Esophagus (tissue), 2 donors: ENCODE measurements around the gene TM2D3. TPM values are rescaled to one million over a fixed set of nuclear protein-coding genes. Genes with fewer than 3 reads are reported as not detected.

ENCODE experiments used
- H3K27ac ChIP-seq, 2 donors: one replicate each; pipeline ENCODE4 v1.5.1; 2013; ENCODE audit warnings: low read depth in 2 of 2, mild to moderate bottlenecking in 2 of 2, inconsistent platforms in 1 of 2, low read length in 1 of 2, moderate library complexity in 1 of 2
- H3K27me3 ChIP-seq, 2 donors: one replicate each; pipeline ENCODE4 v1.6.1; 2013; ENCODE audit warnings: low read length in 2 of 2, control low read depth in 1 of 2, mild to moderate bottlenecking in 1 of 2; ENCODE audit not compliant: insufficient read depth in 2 of 2, control insufficient read depth in 1 of 2
- H3K36me3 ChIP-seq, 2 donors: one replicate each; pipeline ENCODE4 v1.6.1; 2013; ENCODE audit warnings: low read length in 1 of 2; ENCODE audit not compliant: control insufficient read depth in 2 of 2, insufficient read depth in 2 of 2
- H3K4me1 ChIP-seq, 2 donors: one replicate each; pipeline ENCODE4 v1.6.1; 2013; ENCODE audit warnings: low read length in 1 of 2; ENCODE audit not compliant: control insufficient read depth in 2 of 2, insufficient read depth in 2 of 2
- H3K4me3 ChIP-seq, 2 donors: one replicate each; pipeline ENCODE4 v1.5.1; 2013; ENCODE audit warnings: low read length in 2 of 2, mild to moderate bottlenecking in 2 of 2, low read depth in 1 of 2, moderate library complexity in 1 of 2
- H3K9me3 ChIP-seq, 2 donors: one replicate each; pipeline ENCODE4 v1.6.1; 2013; ENCODE audit warnings: mild to moderate bottlenecking in 2 of 2, low read depth in 1 of 2, low read length in 1 of 2, moderate library complexity in 1 of 2; ENCODE audit not compliant: control insufficient read depth in 2 of 2, insufficient read depth in 1 of 2
- WGBS, 2 donors: extraction: QIAGEN DNeasy Blood & Tissue Kit; methylation state at CpG; one replicate each; pipeline ENCODE4 v1.1.7; 2013; 5-methylcytosine and 5-hydroxymethylcytosine counted together
- polyA plus RNA-seq, 2 donors: library from polyadenylated mRNA; stranded (reverse); fragments of 200-250 nt; gene quantifications; one replicate each; pipeline ENCODE4 v1.2.3, GENCODE V29; 2013
- donor health status: healthy with polysubstance abuse.
- donor health status: Bipolar disorder and iron deficiency.

TM2D3 gene
- polyA plus RNA-seq, 2 donors: 19.0 to 21.2 TPM

DNA sequence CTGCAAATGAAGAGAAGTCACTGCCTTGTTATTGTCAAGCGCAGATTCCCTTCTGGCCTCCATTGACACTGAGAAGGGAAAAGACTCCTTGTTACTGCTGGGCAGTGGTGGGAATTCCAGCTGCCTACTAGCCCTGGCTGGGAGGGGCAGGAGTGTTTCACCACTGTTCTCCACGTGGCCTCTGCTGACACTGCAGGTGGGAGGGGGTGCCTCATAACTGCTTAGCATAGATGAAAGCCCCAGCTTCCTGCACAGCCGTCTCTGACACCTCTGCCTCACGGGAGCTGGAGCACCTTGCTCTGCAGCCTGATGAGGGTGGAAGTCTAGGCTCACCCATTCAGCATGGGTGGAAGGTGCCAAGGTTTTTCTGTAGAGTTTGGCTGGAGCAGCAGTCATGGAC lies 52.1 kb downstream of the TM2D3 start:
- no peaks in the 10 kb centered on the region for H3K27me3 ChIP-seq

DNA sequence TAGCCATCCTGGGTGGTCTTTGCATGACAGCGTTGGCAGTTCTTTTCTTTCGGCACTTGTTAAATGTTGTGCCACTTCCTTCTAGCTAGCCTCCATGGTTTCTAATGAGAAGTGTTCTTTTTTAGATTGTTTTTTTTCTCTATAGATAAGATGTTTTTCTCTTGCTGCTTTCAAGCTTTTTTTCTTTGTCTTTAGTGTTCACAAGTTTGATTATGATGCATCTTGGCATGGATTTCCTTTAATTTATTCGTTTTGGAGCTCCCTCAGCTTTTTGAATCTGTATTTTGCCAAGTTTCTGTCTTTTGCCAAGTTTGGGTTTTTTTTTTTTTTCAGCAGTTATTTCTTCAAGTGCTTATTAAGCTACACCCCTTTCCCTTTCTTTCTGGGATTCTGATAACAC lies 53.1 kb downstream of the TM2D3 start:
- Histone ChIP-seq H3K36me3 (no peaks in the 10 kb centered on the region), H3K27ac (no peak overlapping the region), H3K9me3 (no peaks in the 10 kb centered on the region), H3K4me1 (no peaks in the 10 kb centered on the region), H3K4me3 (no peak overlapping the region), H3K27me3 (no peaks in the 10 kb centered on the region)
- 60 to 73% methylated on average over 3 of the region's 3 CpGs for WGBS, 2 donors

More for the DNA sequence above, 52.1 kb downstream of the TM2D3 start:
- WGBS, 2 donors: 31 to 36% methylated on average over 4 of the region's 4 CpGs
- Histone ChIP-seq H3K4me3 (no peak overlapping the region), H3K27ac (no peak overlapping the region), H3K4me1 (no peaks in the 10 kb centered on the region), H3K36me3 (no peaks in the 10 kb centered on the region), H3K9me3 (peaks cover 0 to 5% of the 10 kb centered on the region in 2 donors)

DNA sequence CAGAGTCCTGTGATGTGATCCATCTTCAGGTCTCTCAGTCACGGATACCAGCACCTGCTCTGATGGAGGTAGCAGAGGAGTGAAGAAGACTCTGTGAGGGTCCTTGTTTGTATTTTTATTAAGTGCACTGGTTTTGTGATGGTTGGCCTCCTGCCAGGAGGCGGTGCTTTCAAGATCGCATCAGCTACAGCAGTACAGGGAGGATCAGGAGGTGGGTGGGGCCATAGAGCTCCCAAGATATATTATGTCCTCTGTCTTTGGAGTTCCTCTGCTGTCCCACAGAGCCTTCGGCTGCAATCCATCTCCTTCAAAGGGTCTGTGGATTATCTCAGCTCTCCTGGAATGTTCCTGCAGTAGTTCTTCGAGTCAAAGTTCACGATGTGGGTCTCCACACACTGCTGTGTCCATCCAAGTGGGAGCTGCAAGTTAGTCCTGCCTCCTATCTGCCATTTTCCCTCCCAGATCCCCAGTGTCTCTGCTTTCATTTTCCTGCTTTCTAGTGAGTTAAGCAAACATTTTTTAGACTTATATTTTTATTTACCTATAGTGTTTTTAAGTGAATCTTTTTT lies 54.7 kb downstream of the TM2D3 start:
- H3K4me3 ChIP-seq: no peak overlapping the region
- no peak overlapping the region for H3K27ac ChIP-seq
- no peaks in the 10 kb centered on the region for H3K9me3 ChIP-seq
- H3K27me3 ChIP-seq: no peaks in the 10 kb centered on the region
- H3K4me1 ChIP-seq: no peaks in the 10 kb centered on the region
- no peaks in the 10 kb centered on the region for H3K36me3 ChIP-seq
- WGBS, 2 donors: 72 to 76% methylated on average over 6 of the region's 6 CpGs

DNA sequence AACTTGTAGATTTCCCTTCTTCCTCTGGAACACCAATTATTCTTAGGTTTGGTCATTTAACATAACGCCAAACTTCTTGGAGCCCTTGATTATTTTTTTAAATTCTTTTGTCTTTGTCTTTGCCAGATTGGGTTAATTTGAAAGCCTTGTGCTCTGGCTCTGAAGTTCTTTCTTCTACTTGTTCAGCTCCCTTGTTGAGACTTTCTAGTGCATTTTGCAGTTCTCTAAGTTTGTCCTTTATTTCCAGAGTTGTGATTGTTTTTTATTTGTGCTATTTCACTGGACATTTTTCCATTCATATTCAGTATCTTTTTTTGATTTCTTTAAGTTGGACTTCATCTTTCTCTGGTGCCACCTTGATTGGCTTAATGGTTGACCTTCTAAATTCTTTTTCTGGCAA lies 55.5 kb downstream of the TM2D3 start:
- H3K27me3 ChIP-seq: no peaks in the 10 kb centered on the region
- H3K27ac ChIP-seq: no peak overlapping the region
- H3K9me3 ChIP-seq: no peaks in the 10 kb centered on the region
- no peaks in the 10 kb centered on the region for H3K4me1 ChIP-seq
- no peaks in the 10 kb centered on the region for H3K36me3 ChIP-seq
- whole genome bisulfite sequencing, 2 donors: 89 to 91% methylated on average over 1 of the region's 1 CpG
- no peak overlapping the region for H3K4me3 ChIP-seq

Other genes starting within 250 kb of the TM2D3 start
- gene PCSK6, start 162.7 kb downstream of the TM2D3 start, polyA plus RNA-seq: 1 to 10 TPM; 5.4 to 6.5 TPM
- 1 to 10 TPM; 3.2 to 4.2 TPM for gene TARS3, start 72.1 kb upstream of the TM2D3 start, polyA plus RNA-seq
- not detected for gene OR4F6, start 151.1 kb upstream of the TM2D3 start, polyA plus RNA-seq
- not detected for gene OR4F15, start 159.8 kb upstream of the TM2D3 start, polyA plus RNA-seq